GM23338 (cell line): ENCODE data around the gene PTCH2.

Source experiments
- CREB1 ChIP-seq: fragments of 250-450 bp; sonication (Bioruptor Pico); IDR thresholded peaks from 2 replicates; pipeline ENCODE4 v1.5.0; 2020; ENCODE audit warnings: low read depth, mild to moderate bottlenecking, moderate library complexity
- CTCF ChIP-seq, 2 experiments: fragments of 200-600 bp in 1 of 2; sonication (generic) in 1 of 2; conservative IDR thresholded peaks; 2 replicates each; pipeline versions ENCODE4 v1.5.1 to v1.6.1; 2016 to 2017; ENCODE audit warnings: antibody characterized with exemption in 2 of 2, low read depth in 2 of 2, mild to moderate bottlenecking in 2 of 2, moderate library complexity in 1 of 2
- JUNB ChIP-seq: IDR thresholded peaks from one replicate; pipeline ENCODE4 v1.6.1; 2016; ENCODE audit warnings: antibody characterized with exemption; ENCODE audit not compliant: unreplicated experiment
- POLR2AphosphoS5 ChIP-seq: IDR thresholded peaks from 2 replicates; pipeline ENCODE4 v1.6.1; 2016; ENCODE audit warnings: antibody characterized with exemption, low read depth

- TF ChIP-seq CTCF (conservative IDR thresholded peaks at IDR 0.05; ENCODE audit: low read depth in 2 of 2) (no peak), CREB1 (CRISPR knock-in tag) (no peak), POLR2AphosphoS5 (no peak), JUNB (no peak)
Observed at GRCh38 chr1:44812822-44813543, 30.1 kb downstream of the PTCH2 start.
